OCI-LY1 (cell line): ENCODE data around the gene ZNF688.

ENCODE experiments used
- EZH2 ChIP-seq: fragments of 200-600 bp; sonication (generic), shearing (Covaris generic); IDR thresholded peaks from 2 replicates; pipeline ENCODE4 v1.8.0; 2017; ENCODE audit warnings: borderline replicate concordance, mixed run types, mild to moderate bottlenecking, antibody characterized with exemption, low read length, moderate library complexity, mixed read lengths
- TF ChIP-seq, protein P1 (sequence below): fragments of 200-600 bp; sonication (generic), shearing (Covaris generic); IDR thresholded peaks from 2 replicates; pipeline ENCODE4 v1.5.1; 2017; ENCODE audit warnings: mild to moderate bottlenecking, antibody characterized with exemption, low read length, moderate library complexity, mixed read lengths

DNA sequence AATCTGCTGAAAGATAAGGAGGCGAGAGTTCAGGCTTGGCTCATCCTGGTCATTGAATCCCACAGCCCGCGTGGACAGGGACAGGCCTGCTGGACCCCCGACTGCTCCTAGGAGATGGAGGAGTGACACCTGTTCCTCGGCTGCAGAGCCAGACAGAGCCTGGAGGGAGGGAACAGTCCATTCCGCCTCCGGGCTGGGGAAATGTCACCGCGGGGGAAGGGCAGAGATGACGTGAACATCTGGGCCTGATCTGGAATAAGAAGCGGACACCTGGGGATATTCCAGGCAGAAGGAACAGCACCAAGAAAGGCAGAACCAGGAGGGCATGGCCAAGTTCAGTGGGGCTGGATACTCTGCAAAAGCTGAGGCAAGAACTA, 38.4 kb downstream of the ZNF688 start:
- TF ChIP-seq, protein P1, sequence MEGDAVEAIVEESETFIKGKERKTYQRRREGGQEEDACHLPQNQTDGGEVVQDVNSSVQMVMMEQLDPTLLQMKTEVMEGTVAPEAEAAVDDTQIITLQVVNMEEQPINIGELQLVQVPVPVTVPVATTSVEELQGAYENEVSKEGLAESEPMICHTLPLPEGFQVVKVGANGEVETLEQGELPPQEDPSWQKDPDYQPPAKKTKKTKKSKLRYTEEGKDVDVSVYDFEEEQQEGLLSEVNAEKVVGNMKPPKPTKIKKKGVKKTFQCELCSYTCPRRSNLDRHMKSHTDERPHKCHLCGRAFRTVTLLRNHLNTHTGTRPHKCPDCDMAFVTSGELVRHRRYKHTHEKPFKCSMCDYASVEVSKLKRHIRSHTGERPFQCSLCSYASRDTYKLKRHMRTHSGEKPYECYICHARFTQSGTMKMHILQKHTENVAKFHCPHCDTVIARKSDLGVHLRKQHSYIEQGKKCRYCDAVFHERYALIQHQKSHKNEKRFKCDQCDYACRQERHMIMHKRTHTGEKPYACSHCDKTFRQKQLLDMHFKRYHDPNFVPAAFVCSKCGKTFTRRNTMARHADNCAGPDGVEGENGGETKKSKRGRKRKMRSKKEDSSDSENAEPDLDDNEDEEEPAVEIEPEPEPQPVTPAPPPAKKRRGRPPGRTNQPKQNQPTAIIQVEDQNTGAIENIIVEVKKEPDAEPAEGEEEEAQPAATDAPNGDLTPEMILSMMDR: no peak
- TF ChIP-seq EZH2: no peak
